ENCODE measurements around the gene ADAMTS12.

Gene ADAMTS12

DNA sequence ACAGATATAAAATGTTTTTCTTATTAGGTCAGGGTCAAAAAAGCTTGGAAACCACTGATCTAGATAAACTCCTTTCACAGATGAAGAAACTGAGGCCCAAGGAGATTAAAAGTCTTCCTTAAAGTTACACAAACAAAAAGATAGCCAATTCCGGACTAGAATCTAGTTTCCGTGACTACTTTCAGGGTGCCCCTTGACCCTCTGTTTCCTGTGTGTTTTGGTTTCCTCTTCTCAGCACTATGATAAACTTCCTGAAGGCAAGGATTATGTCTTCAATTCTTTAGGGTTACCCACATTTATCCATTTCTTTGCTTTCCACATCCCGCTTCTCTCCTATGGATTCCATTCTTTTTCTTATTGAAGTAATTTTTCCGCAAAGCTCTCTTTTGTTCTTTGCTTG, 83.1 kb downstream of the ADAMTS12 start:
- no peak overlapping the region for H3K4me3 ChIP-seq (ENCODE audit: low read depth, low read length)
- no peak for TF ChIP-seq CTCF (IDR thresholded peaks at IDR 0.05; ENCODE audit: low read depth, low read length)

DNA sequence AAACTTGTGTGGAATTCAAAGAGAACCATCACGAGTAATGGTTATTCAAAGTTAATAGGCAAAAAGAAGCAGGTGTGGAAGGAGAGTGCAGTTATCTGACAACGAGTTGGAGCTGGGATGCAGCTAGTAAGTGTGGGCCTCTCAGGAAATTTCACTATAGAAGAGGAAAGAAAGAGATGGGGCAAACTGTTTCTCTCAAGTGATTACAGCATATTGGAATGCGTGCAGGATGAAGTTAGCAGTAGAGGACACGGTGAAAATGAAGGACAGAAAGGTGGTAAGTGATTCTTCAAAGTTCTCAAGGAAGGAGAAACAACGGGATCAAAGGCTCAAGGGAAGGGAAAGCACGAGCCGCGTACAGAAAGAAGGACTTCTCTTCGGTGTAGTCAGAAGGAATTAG, 84.0 kb downstream of the ADAMTS12 start:
- TF ChIP-seq CTCF (IDR thresholded peaks at IDR 0.05; ENCODE audit: low read depth, low read length) = no peak

DNA sequence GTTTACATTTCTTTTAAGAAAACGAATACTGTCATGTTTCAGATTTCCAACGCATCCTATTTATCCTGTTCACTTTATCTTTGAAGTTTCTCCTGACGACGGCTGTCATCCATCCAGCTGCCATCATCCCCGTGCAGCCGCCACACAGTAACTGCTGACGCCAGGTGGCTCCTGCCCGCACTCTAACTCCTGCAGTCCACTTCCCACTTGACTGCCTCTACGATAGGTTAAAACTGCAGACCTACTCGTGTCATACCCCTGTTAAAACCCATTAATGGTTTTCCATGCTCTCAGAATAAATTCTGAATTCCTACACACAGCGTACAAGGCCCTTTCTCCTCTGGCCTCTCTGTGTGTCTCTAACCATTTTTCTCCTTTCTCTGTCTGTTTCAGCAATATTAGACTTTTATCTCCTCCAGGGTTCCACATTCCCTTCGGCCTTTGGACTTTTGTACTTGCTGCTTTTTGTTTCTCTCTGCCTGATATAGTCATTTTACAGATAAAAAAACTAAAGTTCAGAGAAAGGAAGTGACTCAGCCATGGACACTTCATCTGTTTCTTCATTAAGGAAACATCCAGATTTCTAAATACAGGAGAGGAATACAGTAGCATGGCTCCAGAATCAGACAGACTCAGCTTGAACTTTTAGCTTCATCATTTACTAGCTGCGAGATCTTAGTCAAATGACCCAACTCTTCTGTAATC, 84.9 kb downstream of the ADAMTS12 start:
- TF ChIP-seq CTCF (IDR thresholded peaks at IDR 0.05; ENCODE audit: low read depth, low read length) = no peak
- H3K4me3 ChIP-seq (ENCODE audit: low read depth, low read length) = 0 out of 2 replicates have a peak overlapping the region, but pooled peaks have one; percentile 24

More for the DNA sequence above, 84.0 kb downstream of the ADAMTS12 start:
- no peak overlapping the region for H3K4me3 ChIP-seq (ENCODE audit: low read depth, low read length)

DNA sequence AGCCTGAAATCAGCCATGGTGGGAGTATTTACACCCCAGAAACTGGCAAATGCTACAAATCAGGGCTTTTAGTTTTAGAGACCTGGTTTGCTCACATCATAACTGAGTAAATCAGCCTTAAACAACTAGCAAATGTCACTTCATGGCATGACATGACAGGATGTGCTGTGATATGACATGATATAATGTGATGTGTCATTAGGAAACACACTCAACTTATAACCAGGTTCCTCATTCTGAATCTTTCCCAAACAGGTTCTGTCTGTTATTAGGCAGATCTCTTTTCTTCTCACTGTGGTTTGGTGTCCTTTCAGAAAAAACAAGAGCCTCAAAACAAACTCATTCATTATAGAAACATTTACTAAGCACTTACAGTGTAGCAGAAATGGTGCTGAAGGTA, 90.5 kb downstream of the ADAMTS12 start:
- no peak overlapping the region for H3K4me3 ChIP-seq (ENCODE audit: low read depth, low read length)
- TF ChIP-seq CTCF (IDR thresholded peaks at IDR 0.05; ENCODE audit: low read depth, low read length) = no peak

- no peak overlapping the region for H3K4me3 ChIP-seq (ENCODE audit: low read depth, low read length)
- TF ChIP-seq CTCF (IDR thresholded peaks at IDR 0.05; ENCODE audit: low read depth, low read length) = no peak
These were observed 91.4 kb downstream of the ADAMTS12 start for GRCh38 chr5:33800241-33800950.

GRCh38 chr5:33795496-33795895, 96.3 kb downstream of the ADAMTS12 start:
- TF ChIP-seq CTCF (IDR thresholded peaks at IDR 0.05; ENCODE audit: low read depth, low read length) = no peak
- H3K4me3 ChIP-seq (ENCODE audit: low read depth, low read length) = no peak overlapping the region

DNA sequence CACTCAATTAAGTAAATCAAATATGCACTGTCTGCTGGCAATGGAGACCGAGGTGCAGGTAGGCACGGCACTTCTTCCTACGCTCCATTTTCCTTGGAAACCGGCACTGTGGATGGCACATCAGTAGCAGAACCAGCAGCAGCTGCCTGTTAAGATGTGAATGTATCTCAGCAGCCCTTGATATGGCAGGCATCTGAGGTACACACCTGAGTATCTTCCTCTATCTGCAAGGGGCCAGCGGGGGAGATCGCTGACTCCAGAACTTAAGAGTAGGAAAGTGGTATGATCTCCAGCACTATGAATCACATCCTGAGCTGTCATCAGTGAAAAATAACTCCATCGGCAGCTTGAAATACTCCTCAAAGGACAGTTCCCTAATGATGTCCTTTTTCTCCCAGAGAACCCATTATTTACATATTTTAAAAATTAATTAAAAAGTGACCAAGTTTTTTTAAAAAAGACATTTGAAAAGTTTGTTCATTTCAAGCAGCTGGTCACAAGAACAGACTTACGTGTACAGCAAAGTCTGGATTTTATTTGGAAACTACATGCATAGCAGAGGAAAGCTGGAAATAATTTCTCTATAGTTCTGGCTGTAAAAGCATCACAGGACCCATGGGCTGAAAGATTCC, 97.1 kb downstream of the ADAMTS12 start:
- no peak overlapping the region for H3K4me3 ChIP-seq (ENCODE audit: low read depth, low read length)
- no peak for TF ChIP-seq CTCF (IDR thresholded peaks at IDR 0.05; ENCODE audit: low read depth, low read length)
